GM19193 (cell line): ENCODE results near the gene CFAP44.

Source experiments
- POLR2A ChIP-seq: IDR thresholded peaks from 4 replicates; pipeline ENCODE4 v1.6.1; 2011; ENCODE audit not compliant: insufficient read depth, insufficient read length; ENCODE audit errors: extremely low read depth

CFAP44 gene, protein sequence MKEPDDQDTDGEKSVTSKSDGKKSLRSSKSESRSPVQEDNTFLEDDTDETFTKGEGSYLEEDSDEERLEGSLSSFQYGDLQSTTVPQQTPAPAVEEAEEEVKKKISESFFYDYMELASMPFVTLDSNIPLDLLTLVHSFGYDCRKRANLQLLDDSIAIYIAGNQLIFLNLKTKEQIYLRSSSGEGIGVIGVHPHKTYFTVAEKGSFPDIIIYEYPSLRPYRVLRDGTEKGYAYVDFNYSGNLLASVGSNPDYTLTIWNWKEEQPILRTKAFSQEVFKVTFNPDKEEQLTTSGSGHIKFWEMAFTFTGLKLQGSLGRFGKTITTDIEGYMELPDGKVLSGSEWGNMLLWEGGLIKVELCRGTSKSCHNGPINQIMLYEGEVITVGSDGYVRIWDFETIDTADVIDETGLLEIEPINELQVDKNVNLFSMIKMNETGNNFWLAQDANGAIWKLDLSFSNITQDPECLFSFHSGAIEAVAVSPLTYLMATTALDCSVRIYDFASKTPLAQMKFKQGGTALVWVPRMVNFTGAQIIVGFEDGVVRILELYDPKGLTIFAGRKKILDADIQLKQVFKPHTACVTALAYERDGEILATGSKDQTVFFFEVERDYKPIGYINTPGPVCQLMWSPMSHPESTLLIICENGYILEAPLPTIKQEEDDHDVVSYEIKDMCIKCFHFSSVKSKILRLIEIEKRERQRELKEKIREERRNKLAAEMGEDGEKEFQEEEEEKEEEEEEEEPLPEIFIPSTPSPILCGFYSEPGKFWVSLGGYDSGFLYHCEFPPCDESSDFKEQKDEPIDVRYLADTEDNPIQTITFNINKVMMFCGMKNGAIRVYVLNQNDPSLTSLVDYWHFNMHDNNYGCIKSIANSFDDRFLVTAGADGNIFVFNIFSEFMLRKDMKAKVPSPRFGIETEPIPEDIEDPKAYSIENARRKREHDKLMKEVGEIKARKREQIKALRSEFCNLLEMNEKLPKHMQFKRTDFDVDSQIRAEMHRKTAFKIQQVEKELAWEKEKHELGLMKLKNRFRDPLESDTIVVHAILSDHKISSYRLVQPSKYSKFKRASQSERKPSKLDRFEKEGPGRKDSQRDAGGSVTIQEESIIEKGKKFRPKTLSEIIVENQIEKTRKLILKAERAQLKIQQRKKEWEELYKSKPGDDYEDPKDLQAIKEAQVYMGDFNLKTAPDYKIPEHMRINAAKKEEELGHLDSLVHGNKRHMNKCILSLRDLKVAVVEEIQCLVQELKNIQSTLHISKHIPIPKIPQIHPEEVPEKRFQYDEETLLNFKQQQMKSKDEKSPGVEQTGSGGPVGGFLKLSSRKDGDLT (N-terminal part only)

GRCh38 chr3:113441051-113441770 lies at the start of gene CFAP44:
TSS of gene CFAP44 (minus strand) at chr3:113441493. CDS start at chr3:113433664, 7,829 bp downstream.
- TF ChIP-seq POLR2A, result no peak

GRCh38 chr3:113485161-113485609 lies 43.9 kb upstream of the CFAP44 start:
- TF ChIP-seq POLR2A, result no peak

DNA sequence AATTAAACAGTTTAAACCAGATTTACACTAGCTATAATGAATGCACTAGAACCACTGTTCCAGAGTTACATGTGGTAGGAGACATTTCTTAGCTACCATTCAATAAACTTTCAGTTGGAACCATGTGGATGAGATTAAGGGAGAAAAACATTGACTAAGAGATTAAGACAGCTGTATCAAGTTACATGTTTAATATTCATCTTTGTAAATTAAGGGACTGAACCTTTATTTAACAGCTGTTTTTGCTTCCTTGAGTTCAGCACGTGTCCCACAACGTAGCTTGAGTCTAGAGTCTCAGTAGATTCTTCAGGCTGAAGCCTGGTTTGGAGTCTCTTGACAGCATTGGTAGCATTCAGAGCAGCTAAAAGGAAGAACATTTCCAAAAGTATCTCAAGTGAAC lies 27.2 kb upstream of the CFAP44 start:
- TF ChIP-seq POLR2A, result no peak

DNA sequence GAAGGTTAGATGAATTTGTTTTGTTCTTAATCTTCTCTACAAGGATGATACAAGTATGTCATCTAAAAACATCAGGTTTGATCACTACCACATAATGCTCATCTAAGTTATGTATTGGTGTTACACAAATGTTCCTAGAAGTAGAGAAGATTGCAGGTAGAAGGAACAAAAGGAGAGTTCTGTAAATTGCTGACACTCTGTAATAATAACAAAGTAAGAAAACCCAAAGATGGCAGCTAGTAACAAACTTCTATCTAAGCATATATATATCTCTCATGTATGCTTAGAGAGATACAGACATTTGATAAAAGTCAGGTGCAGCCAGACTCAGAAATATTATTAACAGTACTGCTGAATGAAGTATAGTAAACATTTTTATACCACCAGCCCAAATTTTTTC lies 20.2 kb upstream of the CFAP44 start:
- no peak for TF ChIP-seq POLR2A

DNA sequence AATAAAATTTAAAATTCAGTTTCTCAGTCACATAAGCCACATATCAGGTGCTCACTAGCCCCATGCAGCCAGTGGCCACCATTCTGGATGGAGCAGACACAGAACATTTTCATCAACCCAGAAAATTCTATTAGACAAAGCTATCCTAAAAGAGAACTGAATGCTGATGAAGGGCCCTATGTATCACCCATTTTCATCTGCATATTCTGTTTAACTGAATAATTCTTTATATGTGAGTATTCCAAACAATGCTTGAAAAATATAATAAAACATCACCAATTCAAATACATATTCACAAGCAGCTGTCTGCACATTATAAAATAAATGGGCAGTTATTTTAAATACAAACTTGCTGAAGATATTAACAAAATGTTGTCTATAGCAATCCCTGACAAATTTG lies 14.2 kb upstream of the CFAP44 start:
- no peak for TF ChIP-seq POLR2A

DNA sequence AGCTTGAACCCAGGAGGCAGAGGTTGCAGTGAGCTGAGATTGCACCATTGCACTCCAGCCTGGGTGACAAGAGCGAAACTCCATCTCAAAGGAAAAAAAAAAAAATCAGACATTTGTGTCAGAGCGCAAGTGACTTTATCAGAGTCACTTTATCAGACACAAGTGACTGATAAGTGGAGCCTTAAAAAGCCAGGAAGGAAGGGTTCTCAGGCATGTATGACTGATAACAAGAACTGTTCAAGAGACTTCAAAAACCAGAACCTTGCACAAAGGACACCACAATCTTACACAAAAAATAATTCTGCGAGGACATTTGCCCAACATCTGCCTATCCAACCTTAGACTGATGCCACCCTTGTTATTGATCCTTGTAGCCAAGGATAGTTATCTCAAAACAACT lies 13.3 kb upstream of the CFAP44 start:
- TF ChIP-seq POLR2A, result no peak

DNA sequence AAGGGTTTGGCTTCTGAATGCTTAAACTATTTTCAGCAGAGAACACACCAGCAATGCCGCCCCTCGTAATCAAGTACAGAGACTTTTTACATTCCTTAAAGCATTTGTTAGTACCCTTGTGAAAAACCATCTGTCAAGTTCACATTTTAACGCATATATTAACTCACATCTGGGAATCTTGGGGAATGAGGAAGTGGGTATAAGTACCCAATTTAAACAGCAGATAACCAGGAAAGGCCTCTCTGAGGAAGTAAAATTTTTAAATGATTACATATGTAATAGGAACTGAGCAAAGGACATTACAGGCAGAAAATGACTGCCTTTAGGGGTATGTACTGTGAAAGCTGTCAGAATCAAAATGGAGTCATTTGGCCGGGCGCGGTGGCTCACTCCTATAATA lies 12.8 kb upstream of the CFAP44 start:
- no peak for TF ChIP-seq POLR2A

DNA sequence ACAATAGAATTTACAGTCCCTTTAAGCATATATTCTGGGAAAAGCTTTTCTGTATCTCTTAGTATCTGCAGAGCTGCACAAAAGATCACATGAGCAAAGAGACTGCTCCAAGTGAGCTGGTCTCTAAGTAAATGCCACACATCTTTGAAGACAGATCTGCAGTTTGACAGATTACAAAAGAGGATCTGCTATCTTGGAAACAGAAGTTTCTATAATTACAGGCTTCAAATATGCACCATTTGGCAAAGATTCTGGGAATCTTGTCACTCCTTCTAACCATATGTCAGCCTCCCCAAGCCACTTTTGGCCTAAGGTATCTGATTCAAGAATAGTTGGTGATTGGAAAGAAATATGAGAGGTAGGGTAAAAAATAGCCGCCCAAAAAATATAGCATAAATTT lies 9.6 kb upstream of the CFAP44 start:
- no peak for TF ChIP-seq POLR2A

DNA sequence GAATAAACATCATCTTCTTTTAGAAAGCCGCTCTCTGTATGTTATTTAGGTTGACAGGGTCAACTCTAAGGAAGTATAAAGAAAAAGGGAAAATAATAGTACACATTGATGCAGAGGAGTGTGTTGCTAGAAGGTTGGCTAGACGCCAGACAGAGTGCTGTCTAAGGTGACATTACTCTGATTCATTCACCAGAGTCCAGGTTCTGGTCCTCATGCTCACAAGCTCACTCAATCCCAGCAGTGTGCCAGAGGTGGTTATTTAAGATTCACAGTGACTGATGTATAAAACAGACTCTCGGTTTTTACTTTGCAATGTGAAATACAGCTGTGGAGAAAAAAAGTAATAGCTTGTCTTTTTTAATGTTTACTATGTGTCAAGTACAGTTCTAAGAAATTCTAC lies 1.7 kb downstream of the CFAP44 start:
- TF ChIP-seq POLR2A, result no peak

- no peak for TF ChIP-seq POLR2A
Measured at GRCh38 chr3:113438224-113438623, 3.1 kb downstream of the CFAP44 start.

DNA sequence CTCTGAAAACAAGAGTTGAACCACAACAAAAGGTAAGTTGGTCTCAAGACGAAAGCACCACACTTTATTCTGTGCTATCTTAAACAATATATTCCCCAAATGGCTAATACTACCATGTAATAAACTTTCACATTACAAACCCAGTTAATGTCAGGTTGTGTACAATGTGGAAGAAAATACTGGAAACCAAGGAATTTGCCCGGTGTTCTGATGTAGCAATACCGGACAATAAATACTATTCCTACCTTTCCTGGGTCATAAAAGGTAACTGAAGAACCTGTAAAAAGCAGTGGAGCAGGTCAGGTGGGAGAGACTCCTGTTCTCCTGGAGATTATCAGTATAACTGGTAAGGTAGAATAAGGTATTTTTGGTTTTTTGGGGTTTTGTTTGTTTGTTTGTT lies 3.9 kb downstream of the CFAP44 start:
- no peak for TF ChIP-seq POLR2A

DNA sequence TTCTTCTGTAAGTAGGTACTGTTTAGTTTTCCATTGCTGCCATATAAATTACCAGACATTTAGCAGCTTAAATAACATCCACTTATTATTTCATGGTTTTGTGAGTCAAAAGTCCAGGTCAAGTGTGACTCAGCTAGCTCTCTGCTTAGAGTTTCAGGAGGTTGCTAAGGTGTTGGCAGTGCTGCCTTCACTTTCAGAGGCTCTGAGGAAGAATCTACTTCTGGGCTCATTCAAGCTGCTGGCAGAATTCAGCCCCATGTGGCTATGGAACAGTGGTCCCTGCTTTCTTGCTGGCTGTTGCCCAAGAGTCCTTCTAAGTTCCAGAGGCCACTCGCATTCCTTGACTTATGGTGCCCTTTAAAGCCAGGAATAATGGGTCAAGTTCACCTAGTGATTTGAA lies 4.5 kb downstream of the CFAP44 start:
- no peak for TF ChIP-seq POLR2A

DNA sequence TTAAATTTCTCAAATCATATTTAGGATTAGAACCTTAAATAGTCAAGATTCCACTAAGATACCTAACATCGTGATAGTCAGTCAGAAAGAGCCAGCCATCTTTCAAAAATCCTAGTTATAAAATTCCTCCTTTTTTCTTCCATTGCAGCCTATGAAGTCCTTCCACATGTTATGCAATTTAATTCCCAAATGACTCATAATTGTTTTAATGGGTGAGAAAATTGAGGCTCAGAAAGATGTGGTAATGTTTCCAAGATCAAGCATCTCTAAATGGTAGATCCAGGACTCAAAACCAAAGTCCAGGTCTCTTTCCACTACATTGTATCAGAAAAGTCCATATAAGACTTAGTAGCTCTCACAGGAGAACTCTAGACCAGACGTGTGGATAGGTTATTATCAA lies 9.5 kb downstream of the CFAP44 start:
- no peak for TF ChIP-seq POLR2A

GRCh38 chr3:113428581-113428980 lies 12.7 kb downstream of the CFAP44 start:
- no peak for TF ChIP-seq POLR2A
